Measurements from ENCODE around the gene PRRX2. TPM values are rescaled to one million over a fixed set of nuclear protein-coding genes. Genes with fewer than 3 reads are reported as not detected.

The PRRX2 gene
- total RNA-seq, 1 experiment from 2014 or later, result not detected

DNA sequence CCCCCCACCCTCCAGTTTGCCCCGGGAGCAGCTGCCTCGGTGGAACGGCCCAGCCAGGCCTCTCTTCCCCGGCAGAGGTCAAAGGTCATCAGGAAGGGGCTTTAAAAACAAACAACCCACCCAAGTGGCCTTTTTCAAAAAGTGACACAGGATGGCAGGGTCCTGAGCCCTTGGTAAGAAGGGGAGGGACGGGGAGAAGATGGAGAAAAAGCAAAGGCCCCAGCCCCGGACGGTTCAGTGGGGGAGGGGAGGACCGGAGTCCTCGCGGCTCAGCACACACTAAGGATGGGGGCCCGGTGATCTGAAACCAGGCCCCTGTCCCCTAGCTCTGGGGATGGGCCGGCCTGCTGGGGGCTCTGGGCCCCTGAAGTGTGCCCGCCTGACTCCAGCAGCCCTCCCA lies 1.1 kb downstream of the PRRX2 start:
- H3K9me2 ChIP-seq (replicated peaks; ENCODE audit: insufficient read depth, low read length), result no peaks in the 10 kb centered on the region
- H3K4me3 ChIP-seq (ENCODE audit: low read length), result no peak overlapping the region
- H3K36me3 ChIP-seq (ENCODE audit: insufficient read depth, low read length), result no peaks in the 10 kb centered on the region
- H4K20me1 ChIP-seq (ENCODE audit: insufficient read depth, low read depth, low read length), result no peaks in the 10 kb centered on the region
- H3K4me1 ChIP-seq (ENCODE audit: low read length), result no peaks in the 10 kb centered on the region
- no peak for DNase-seq
- no peaks in the 10 kb centered on the region for H3K79me2 ChIP-seq (ENCODE audit: low read length)
- H3K27ac ChIP-seq (ENCODE audit: low read length), result no peak overlapping the region
- no peaks in the 10 kb centered on the region for H3K27me3 ChIP-seq (ENCODE audit: low read length)
- no peak overlapping the region for H3K9ac ChIP-seq (ENCODE audit: low read length)
- H3K4me2 ChIP-seq (ENCODE audit: low read depth, low read length, poor library complexity, severe bottlenecking), result no peak overlapping the region
- no peak overlapping the region for H2AFZ ChIP-seq (ENCODE audit: low read length)
- H3K9me3 ChIP-seq (ENCODE audit: low read length), result no peaks in the 10 kb centered on the region

DNA sequence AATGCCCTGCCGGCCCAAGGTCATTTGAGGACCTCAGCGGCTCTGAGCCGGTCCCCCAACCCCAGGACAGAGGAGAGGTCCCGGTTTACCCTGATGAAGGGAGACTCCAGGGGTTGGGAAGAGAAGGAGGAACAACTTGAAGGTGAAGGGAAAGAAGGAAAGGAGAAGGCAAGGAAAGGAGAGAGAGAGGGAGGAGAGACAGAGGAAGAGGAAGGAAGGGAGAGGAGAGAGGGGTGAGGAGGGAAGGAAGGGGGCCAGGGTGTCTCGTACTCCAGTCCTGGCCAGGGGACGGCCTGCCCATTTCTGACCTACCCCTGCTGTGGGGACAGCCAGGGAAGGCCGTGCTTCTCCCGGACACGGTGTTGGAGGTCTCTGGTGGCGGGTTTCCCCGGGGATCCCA lies 1.9 kb downstream of the PRRX2 start:
- H3K4me2 ChIP-seq (ENCODE audit: low read depth, low read length, poor library complexity, severe bottlenecking), result no peak overlapping the region
- H3K36me3 ChIP-seq (ENCODE audit: insufficient read depth, low read length), result no peaks in the 10 kb centered on the region
- H3K9ac ChIP-seq (ENCODE audit: low read length), result no peak overlapping the region
- H3K9me3 ChIP-seq (ENCODE audit: low read length), result no peaks in the 10 kb centered on the region
- no peak overlapping the region for H3K4me3 ChIP-seq (ENCODE audit: low read length)
- no peak overlapping the region for H3K27ac ChIP-seq (ENCODE audit: low read length)
- no peaks in the 10 kb centered on the region for H3K27me3 ChIP-seq (ENCODE audit: low read length)
- no peaks in the 10 kb centered on the region for H3K79me2 ChIP-seq (ENCODE audit: low read length)
- H3K4me1 ChIP-seq (ENCODE audit: low read length), result no peaks in the 10 kb centered on the region
- H2AFZ ChIP-seq (ENCODE audit: low read length), result no peak overlapping the region
- no peaks in the 10 kb centered on the region for H4K20me1 ChIP-seq (ENCODE audit: insufficient read depth, low read depth, low read length)
- H3K9me2 ChIP-seq (replicated peaks; ENCODE audit: insufficient read depth, low read length), result no peaks in the 10 kb centered on the region
- DNase-seq, result no peak

DNA sequence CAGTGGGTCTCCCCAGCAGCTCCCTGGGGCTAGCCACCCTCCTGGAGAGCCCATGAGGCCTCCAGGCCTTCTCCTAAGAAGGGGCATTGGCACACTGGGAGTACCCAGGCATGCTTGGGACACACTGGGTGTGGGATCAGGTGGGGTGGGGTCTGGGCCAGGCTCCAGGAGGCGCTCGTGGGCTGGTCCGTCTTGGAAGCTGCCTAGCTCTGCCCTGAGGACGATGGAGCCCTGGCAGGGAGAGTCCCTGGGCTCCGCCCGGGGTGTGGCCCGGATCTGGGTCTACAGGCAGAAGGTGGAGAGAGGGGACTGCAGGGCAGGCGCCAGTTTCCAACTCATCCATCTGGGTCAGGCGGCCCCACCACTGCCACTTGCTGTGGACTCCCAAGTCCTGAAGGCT lies 2.4 kb downstream of the PRRX2 start:
- Histone ChIP-seq H3K4me2 (ENCODE audit: low read depth, low read length, poor library complexity, severe bottlenecking) (no peak overlapping the region), H3K27ac (ENCODE audit: low read length) (no peak overlapping the region), H2AFZ (ENCODE audit: low read length) (no peak overlapping the region), H3K27me3 (ENCODE audit: low read length) (no peaks in the 10 kb centered on the region), H3K4me3 (ENCODE audit: low read length) (no peak overlapping the region), H4K20me1 (ENCODE audit: insufficient read depth, low read depth, low read length) (no peaks in the 10 kb centered on the region), H3K36me3 (ENCODE audit: insufficient read depth, low read length) (no peaks in the 10 kb centered on the region), H3K9me2 (replicated peaks; ENCODE audit: insufficient read depth, low read length) (no peaks in the 10 kb centered on the region), H3K79me2 (ENCODE audit: low read length) (no peaks in the 10 kb centered on the region), H3K4me1 (ENCODE audit: low read length) (no peaks in the 10 kb centered on the region), H3K9me3 (ENCODE audit: low read length) (no peaks in the 10 kb centered on the region), H3K9ac (ENCODE audit: low read length) (no peak overlapping the region)
- DNase-seq, result no peak

DNA sequence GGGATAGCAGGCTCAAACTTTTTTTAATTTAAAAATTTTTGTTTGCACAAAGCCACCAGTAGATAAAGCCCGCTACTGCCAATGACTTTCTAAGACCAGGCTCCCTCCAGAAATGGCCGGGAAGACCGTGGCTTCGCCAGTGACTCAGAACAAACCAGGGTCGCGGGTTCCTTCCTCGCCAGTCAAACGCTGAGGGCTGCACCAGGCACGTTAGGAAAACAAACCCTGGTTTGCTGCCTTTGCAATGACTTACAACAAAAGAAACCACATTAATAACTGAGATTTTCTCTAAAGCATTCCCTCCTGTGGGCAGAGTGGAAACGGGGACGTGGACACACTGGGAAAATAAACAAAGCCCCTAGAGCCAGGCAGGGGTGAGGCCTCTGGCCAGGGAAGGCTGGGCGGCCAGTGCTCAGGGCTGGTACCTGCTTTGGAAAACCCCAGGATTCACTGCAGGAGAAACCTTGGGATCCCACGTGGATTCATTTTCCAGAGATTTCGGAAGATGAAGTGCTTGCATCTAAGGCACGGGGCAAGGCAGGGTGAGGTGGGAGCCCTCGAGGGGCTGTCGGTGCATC lies 3.8 kb downstream of the PRRX2 start:
- Histone ChIP-seq H3K4me1 (ENCODE audit: low read length) (no peaks in the 10 kb centered on the region), H4K20me1 (ENCODE audit: insufficient read depth, low read depth, low read length) (no peaks in the 10 kb centered on the region), H3K36me3 (ENCODE audit: insufficient read depth, low read length) (no peaks in the 10 kb centered on the region), H2AFZ (ENCODE audit: low read length) (no peak overlapping the region), H3K9me2 (replicated peaks; ENCODE audit: insufficient read depth, low read length) (no peaks in the 10 kb centered on the region), H3K27me3 (ENCODE audit: low read length) (no peaks in the 10 kb centered on the region), H3K9ac (ENCODE audit: low read length) (no peak overlapping the region), H3K4me3 (ENCODE audit: low read length) (no peak overlapping the region), H3K27ac (ENCODE audit: low read length) (no peak overlapping the region), H3K79me2 (ENCODE audit: low read length) (no peaks in the 10 kb centered on the region), H3K4me2 (ENCODE audit: low read depth, low read length, poor library complexity, severe bottlenecking) (no peak overlapping the region), H3K9me3 (ENCODE audit: low read length) (no peaks in the 10 kb centered on the region)
- no peak for DNase-seq

DNA sequence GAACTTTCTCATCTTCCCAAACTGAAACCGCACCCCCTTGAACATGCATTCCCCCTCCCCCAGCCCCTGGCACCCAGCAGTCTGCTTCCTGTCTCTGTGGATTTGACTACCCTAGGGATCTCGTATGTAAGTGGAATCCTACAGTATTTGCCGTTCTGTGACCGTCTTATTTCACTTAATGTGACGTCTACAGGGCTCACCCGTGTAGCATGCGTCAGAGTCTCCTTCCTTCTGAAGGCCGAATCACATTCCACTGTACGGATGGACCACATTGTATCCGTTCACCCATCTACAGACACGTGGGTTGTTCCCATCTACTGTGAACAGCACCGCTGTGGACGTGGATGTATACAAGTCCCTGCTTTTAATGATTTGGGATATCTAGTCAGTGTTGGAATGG lies 4.5 kb downstream of the PRRX2 start:
- H2AFZ ChIP-seq (ENCODE audit: low read length), result no peak overlapping the region
- H4K20me1 ChIP-seq (ENCODE audit: insufficient read depth, low read depth, low read length), result no peaks in the 10 kb centered on the region
- H3K27me3 ChIP-seq (ENCODE audit: low read length), result no peaks in the 10 kb centered on the region
- H3K4me3 ChIP-seq (ENCODE audit: low read length), result no peak overlapping the region
- no peaks in the 10 kb centered on the region for H3K36me3 ChIP-seq (ENCODE audit: insufficient read depth, low read length)
- H3K9ac ChIP-seq (ENCODE audit: low read length), result no peak overlapping the region
- H3K4me2 ChIP-seq (ENCODE audit: low read depth, low read length, poor library complexity, severe bottlenecking), result no peak overlapping the region
- no peak overlapping the region for H3K27ac ChIP-seq (ENCODE audit: low read length)
- no peaks in the 10 kb centered on the region for H3K4me1 ChIP-seq (ENCODE audit: low read length)
- H3K79me2 ChIP-seq (ENCODE audit: low read length), result no peaks in the 10 kb centered on the region
- no peaks in the 10 kb centered on the region for H3K9me3 ChIP-seq (ENCODE audit: low read length)
- no peaks in the 10 kb centered on the region for H3K9me2 ChIP-seq (replicated peaks; ENCODE audit: insufficient read depth, low read length)
- DNase-seq, result no peak

DNA sequence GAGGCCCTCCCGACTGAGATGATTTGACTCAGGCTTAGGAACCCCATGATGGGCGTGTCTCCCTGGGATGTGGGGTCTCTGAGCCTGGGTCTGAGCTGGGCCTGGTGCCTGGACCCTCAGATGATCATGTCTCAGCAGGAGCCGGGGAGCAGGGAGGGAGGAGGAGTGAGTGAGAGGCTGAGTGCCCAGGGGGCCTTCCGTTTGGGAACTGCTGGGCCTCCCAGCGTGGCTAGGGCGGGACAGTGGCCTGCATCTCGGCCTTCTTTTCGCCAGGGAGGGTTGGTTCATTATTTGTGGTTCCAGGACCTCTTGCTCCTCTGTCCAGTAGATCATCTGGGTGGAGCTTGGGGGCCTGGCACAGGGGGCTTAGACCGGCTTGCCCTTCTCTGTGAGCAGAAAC lies 5.6 kb downstream of the PRRX2 start:
- no peaks in the 10 kb centered on the region for H4K20me1 ChIP-seq (ENCODE audit: insufficient read depth, low read depth, low read length)
- H3K27ac ChIP-seq (ENCODE audit: low read length), result no peak overlapping the region
- no peaks in the 10 kb centered on the region for H3K9me3 ChIP-seq (ENCODE audit: low read length)
- H3K9ac ChIP-seq (ENCODE audit: low read length), result no peak overlapping the region
- H3K4me2 ChIP-seq (ENCODE audit: low read depth, low read length, poor library complexity, severe bottlenecking), result no peak overlapping the region
- no peaks in the 10 kb centered on the region for H3K4me1 ChIP-seq (ENCODE audit: low read length)
- no peaks in the 10 kb centered on the region for H3K27me3 ChIP-seq (ENCODE audit: low read length)
- no peak for DNase-seq
- H2AFZ ChIP-seq (ENCODE audit: low read length), result no peak overlapping the region
- H3K36me3 ChIP-seq (ENCODE audit: insufficient read depth, low read length), result no peaks in the 10 kb centered on the region
- H3K9me2 ChIP-seq (replicated peaks; ENCODE audit: insufficient read depth, low read length), result no peaks in the 10 kb centered on the region
- no peaks in the 10 kb centered on the region for H3K79me2 ChIP-seq (ENCODE audit: low read length)
- no peak overlapping the region for H3K4me3 ChIP-seq (ENCODE audit: low read length)

DNA sequence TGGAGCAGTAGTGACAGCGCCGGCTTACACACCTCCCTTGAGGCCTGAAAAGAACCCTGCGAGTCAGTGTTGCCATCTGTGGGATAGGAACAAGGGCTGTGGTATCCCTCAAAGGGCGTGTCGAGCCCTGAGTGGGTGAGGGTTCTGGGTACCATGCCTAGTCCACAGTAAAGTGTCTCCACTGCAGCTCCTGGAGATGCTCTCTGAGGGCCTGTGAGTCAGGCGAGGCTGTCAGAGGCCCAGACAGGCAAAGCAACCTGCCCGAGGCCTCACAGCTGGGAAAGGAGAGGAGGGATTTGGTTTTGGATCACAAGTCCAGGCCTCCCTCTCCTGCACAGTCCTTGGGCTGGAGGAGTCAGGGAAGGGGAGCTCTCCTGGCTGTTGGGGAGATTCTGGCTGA lies 6.1 kb downstream of the PRRX2 start:
- H3K27me3 ChIP-seq (ENCODE audit: low read length), result no peaks in the 10 kb centered on the region

DNA sequence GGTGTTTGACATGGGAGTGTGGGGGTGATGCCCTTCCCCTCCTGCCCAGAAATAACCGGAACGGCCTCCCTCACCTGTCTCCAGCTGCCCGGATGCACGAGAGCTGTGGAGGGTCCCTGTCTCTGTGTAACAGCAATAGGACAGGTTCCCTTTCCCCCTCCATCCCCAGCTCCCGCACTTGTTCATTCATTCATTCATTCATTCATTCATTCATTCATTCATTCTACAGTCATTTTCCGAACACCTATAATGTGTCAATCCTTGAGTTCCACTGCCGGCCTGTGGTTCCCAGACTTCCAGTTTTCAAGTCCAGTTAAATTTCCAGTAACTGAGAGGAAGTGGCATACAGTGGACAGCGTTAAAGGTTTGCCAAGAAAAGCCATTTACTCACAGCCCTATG lies 7.3 kb downstream of the PRRX2 start:
- Histone ChIP-seq H3K9me2 (replicated peaks; ENCODE audit: insufficient read depth, low read length) (no peaks in the 10 kb centered on the region), H3K9me3 (ENCODE audit: low read length) (no peaks in the 10 kb centered on the region), H3K27ac (ENCODE audit: low read length) (no peak overlapping the region), H3K79me2 (ENCODE audit: low read length) (no peaks in the 10 kb centered on the region), H4K20me1 (ENCODE audit: insufficient read depth, low read depth, low read length) (no peaks in the 10 kb centered on the region), H3K36me3 (ENCODE audit: insufficient read depth, low read length) (no peaks in the 10 kb centered on the region), H3K4me1 (ENCODE audit: low read length) (no peaks in the 10 kb centered on the region), H3K4me3 (ENCODE audit: low read length) (no peak overlapping the region), H3K4me2 (ENCODE audit: low read depth, low read length, poor library complexity, severe bottlenecking) (no peak overlapping the region), H3K9ac (ENCODE audit: low read length) (no peak overlapping the region), H3K27me3 (ENCODE audit: low read length) (no peaks in the 10 kb centered on the region), H2AFZ (ENCODE audit: low read length) (no peak overlapping the region)
- DNase-seq, result no peak

More for the DNA sequence above, 6.1 kb downstream of the PRRX2 start:
- Histone ChIP-seq H3K4me1 (ENCODE audit: low read length) (no peaks in the 10 kb centered on the region), H3K36me3 (ENCODE audit: insufficient read depth, low read length) (no peaks in the 10 kb centered on the region), H3K9me3 (ENCODE audit: low read length) (no peaks in the 10 kb centered on the region), H3K27ac (ENCODE audit: low read length) (no peak overlapping the region), H2AFZ (ENCODE audit: low read length) (no peak overlapping the region), H3K79me2 (ENCODE audit: low read length) (no peaks in the 10 kb centered on the region), H3K9me2 (replicated peaks; ENCODE audit: insufficient read depth, low read length) (no peaks in the 10 kb centered on the region), H3K9ac (ENCODE audit: low read length) (no peak overlapping the region), H4K20me1 (ENCODE audit: insufficient read depth, low read depth, low read length) (no peaks in the 10 kb centered on the region), H3K4me3 (ENCODE audit: low read length) (no peak overlapping the region), H3K4me2 (ENCODE audit: low read depth, low read length, poor library complexity, severe bottlenecking) (no peak overlapping the region)
- no peak for DNase-seq

DNA sequence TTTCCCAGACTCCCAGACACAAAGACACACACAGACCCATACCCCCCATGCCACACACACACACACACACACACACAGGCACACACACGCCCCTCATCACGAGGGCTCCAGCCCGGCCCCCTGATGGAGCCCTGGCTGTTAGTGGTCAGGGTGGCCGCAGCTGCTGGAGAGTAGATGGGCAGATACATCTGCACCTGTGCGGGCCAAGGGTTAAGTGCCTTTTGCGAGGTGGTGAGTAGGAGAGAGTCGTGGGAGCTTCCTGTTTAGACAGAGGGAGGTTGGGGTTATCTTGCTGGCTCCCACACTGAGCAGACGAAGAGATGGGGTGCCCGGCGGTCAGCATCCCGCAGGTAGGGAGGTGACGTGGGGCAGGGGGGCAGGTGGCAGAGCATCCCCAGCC lies 8.2 kb downstream of the PRRX2 start:
- no peaks in the 10 kb centered on the region for H3K4me1 ChIP-seq (ENCODE audit: low read length)
- H3K9ac ChIP-seq (ENCODE audit: low read length), result no peak overlapping the region
- DNase-seq, result no peak
- no peak overlapping the region for H3K4me2 ChIP-seq (ENCODE audit: low read depth, low read length, poor library complexity, severe bottlenecking)
- H3K79me2 ChIP-seq (ENCODE audit: low read length), result no peaks in the 10 kb centered on the region
- H3K9me3 ChIP-seq (ENCODE audit: low read length), result no peaks in the 10 kb centered on the region
- no peaks in the 10 kb centered on the region for H3K36me3 ChIP-seq (ENCODE audit: insufficient read depth, low read length)
- H3K27me3 ChIP-seq (ENCODE audit: low read length), result no peaks in the 10 kb centered on the region
- no peak overlapping the region for H3K4me3 ChIP-seq (ENCODE audit: low read length)
- no peaks in the 10 kb centered on the region for H3K9me2 ChIP-seq (replicated peaks; ENCODE audit: insufficient read depth, low read length)
- no peaks in the 10 kb centered on the region for H4K20me1 ChIP-seq (ENCODE audit: insufficient read depth, low read depth, low read length)
- no peak overlapping the region for H2AFZ ChIP-seq (ENCODE audit: low read length)
- H3K27ac ChIP-seq (ENCODE audit: low read length), result no peak overlapping the region

Data from Karpas-422 (cell line).